H9 (cell line): Measurements from ENCODE around the gene BRD3OS. TPM values are rescaled to one million over a fixed set of nuclear protein-coding genes. Genes with fewer than 3 reads are reported as not detected.

Experiments used
- DNase-seq: peaks from one replicate; pipeline ENCODE4 v3.0.0-alpha.2; 2017
- H2AFZ ChIP-seq: one replicate; pipeline ENCODE4 v1.6.1; 2013; ENCODE audit warnings: mild to moderate bottlenecking, low read length, control low read depth, moderate library complexity
- H2AK5ac ChIP-seq: 2 replicates; pipeline ENCODE4 v1.6.1; 2013; ENCODE audit warnings: low read length, control low read depth, mixed read lengths; ENCODE audit not compliant: insufficient read length
- H2BK120ac ChIP-seq: one replicate; pipeline ENCODE4 v1.6.1; 2013; ENCODE audit warnings: low read depth, mild to moderate bottlenecking, low read length, control low read depth, inconsistent platforms; ENCODE audit not compliant: poor library complexity, severe bottlenecking
- H2BK12ac ChIP-seq: 2 replicates; pipeline ENCODE4 v1.6.1; 2013; ENCODE audit warnings: low read length, control low read depth, mixed read lengths, low read depth; ENCODE audit not compliant: insufficient read length
- H2BK15ac ChIP-seq: 2 replicates; pipeline ENCODE4 v1.6.1; 2013; ENCODE audit warnings: low read depth, low read length, control low read depth
- H2BK20ac ChIP-seq: one replicate; pipeline ENCODE4 v1.6.1; 2013; ENCODE audit warnings: low read depth, mild to moderate bottlenecking, low read length, control low read depth, inconsistent platforms; ENCODE audit not compliant: poor library complexity, severe bottlenecking
- H2BK5ac ChIP-seq: 2 replicates; pipeline ENCODE4 v1.6.1; 2013; ENCODE audit warnings: low read length, control low read depth, mixed read lengths; ENCODE audit not compliant: insufficient read length
- H3K14ac ChIP-seq: 2 replicates; pipeline ENCODE4 v1.6.1; 2013; ENCODE audit warnings: low read length, control low read depth; ENCODE audit not compliant: insufficient read depth
- H3K18ac ChIP-seq: 2 replicates; pipeline ENCODE4 v1.6.1; 2013; ENCODE audit warnings: low read depth, mild to moderate bottlenecking, mixed read lengths, low read length, control low read depth; ENCODE audit not compliant: insufficient read length
- H3K23ac ChIP-seq: 2 replicates; pipeline ENCODE4 v1.6.1; 2013; ENCODE audit warnings: low read length, control low read depth, mixed read lengths, low read depth; ENCODE audit not compliant: insufficient read length
- H3K23me2 ChIP-seq: 2 replicates; pipeline ENCODE4 v1.6.1; 2013; ENCODE audit warnings: low read depth, mild to moderate bottlenecking, mixed read lengths, low read length, control low read depth; ENCODE audit not compliant: insufficient read length, poor library complexity, severe bottlenecking
- H3K27ac ChIP-seq: 2 replicates; pipeline ENCODE4 v1.5.1; 2013; ENCODE audit warnings: low read length, control low read depth, mixed read lengths, low read depth; ENCODE audit not compliant: insufficient read length
- H3K27me3 ChIP-seq: 2 replicates; pipeline ENCODE4 v1.6.1; 2013; ENCODE audit warnings: low read length, control low read depth, inconsistent platforms; ENCODE audit not compliant: insufficient read depth
- H3K4ac ChIP-seq: 2 replicates; pipeline ENCODE4 v1.6.1; 2013; ENCODE audit warnings: low read depth, mild to moderate bottlenecking, control low read depth, inconsistent platforms, low read length, moderate library complexity
- H3K4me1 ChIP-seq: 2 replicates; pipeline ENCODE4 v1.6.1; 2013; ENCODE audit warnings: low read length, control low read depth, inconsistent platforms; ENCODE audit not compliant: insufficient read depth
- H3K4me2 ChIP-seq: 2 replicates; pipeline ENCODE4 v1.6.1; 2013; ENCODE audit warnings: low read length, control low read depth, mixed read lengths; ENCODE audit not compliant: insufficient read length, insufficient read depth
- H3K56ac ChIP-seq: 2 replicates; pipeline ENCODE4 v1.6.1; 2013; ENCODE audit warnings: low read depth, mild to moderate bottlenecking, mixed read lengths, low read length, control low read depth; ENCODE audit not compliant: insufficient read length
- H3K79me1 ChIP-seq: 2 replicates; pipeline ENCODE4 v1.6.1; 2013; ENCODE audit warnings: low read depth, mild to moderate bottlenecking, moderate library complexity, low read length, control low read depth, inconsistent platforms; ENCODE audit not compliant: insufficient read depth, poor library complexity, severe bottlenecking
- H3K79me2 ChIP-seq: 2 replicates; pipeline ENCODE4 v1.6.1; 2013; ENCODE audit warnings: low read length, control low read depth, inconsistent platforms; ENCODE audit not compliant: insufficient read depth
- H3K9ac ChIP-seq: 2 replicates; pipeline ENCODE4 v1.6.1; 2013; ENCODE audit warnings: low read length, control low read depth, mixed read lengths; ENCODE audit not compliant: insufficient read length; ENCODE audit errors: extremely low read depth
- H3K9me3 ChIP-seq: one replicate; pipeline ENCODE4 v1.6.1; 2013; ENCODE audit warnings: low read depth, low read length, inconsistent platforms; ENCODE audit not compliant: control insufficient read depth
- H3T11ph ChIP-seq: one replicate; pipeline ENCODE4 v1.6.1; 2013; ENCODE audit warnings: mild to moderate bottlenecking, low read length, control low read depth, inconsistent platforms
- H4K20me1 ChIP-seq: one replicate; pipeline ENCODE4 v1.6.1; 2013; ENCODE audit not compliant: control insufficient read depth, insufficient read length, insufficient read depth
- H4K5ac ChIP-seq: 2 replicates; pipeline ENCODE4 v1.6.1; 2013; ENCODE audit warnings: low read depth, mild to moderate bottlenecking, mixed read lengths, low read length, control low read depth; ENCODE audit not compliant: insufficient read length
- H4K8ac ChIP-seq: replicated peaks from 2 replicates; pipeline ENCODE4 v1.6.1; 2013; ENCODE audit warnings: low read length, control low read depth, mixed read lengths, low read depth; ENCODE audit not compliant: insufficient read length
- H4K91ac ChIP-seq: 2 replicates; pipeline ENCODE4 v1.6.1; 2013; ENCODE audit warnings: low read depth, mild to moderate bottlenecking, moderate library complexity, mixed read lengths, low read length, control low read depth; ENCODE audit not compliant: insufficient read length
- H3K27ac Mint-ChIP-seq, 3 experiments: 2 replicates in 2 of 3; 3 replicates in 1 of 3; pipeline ENCODE4 v1.8.0; 2020 to 2021; ENCODE audit warnings: mixed read lengths in 3 of 3, mild to moderate bottlenecking in 1 of 3, moderate library complexity in 1 of 3
- H3K27me3 Mint-ChIP-seq: 2 replicates; pipeline ENCODE4 v1.8.0; 2021; ENCODE audit warnings: low read depth, mild to moderate bottlenecking, moderate library complexity, mixed read lengths
- H3K36me3 Mint-ChIP-seq, 3 experiments: 2 replicates in 2 of 3; 3 replicates in 1 of 3; pipeline ENCODE4 v1.8.0; 2020 to 2021; ENCODE audit warnings: low read depth in 3 of 3, mixed read lengths in 3 of 3; ENCODE audit not compliant: insufficient read depth in 1 of 3
- H3K4me1 Mint-ChIP-seq, 2 experiments: 2 replicates each; pipeline ENCODE4 v1.8.0; 2020; ENCODE audit warnings: mixed read lengths in 2 of 2
- H3K4me3 Mint-ChIP-seq, 2 experiments: 2 replicates in 1 of 2; 3 replicates in 1 of 2; pipeline ENCODE4 v1.8.0; 2020 to 2021; ENCODE audit warnings: mild to moderate bottlenecking in 2 of 2, mixed read lengths in 2 of 2, moderate library complexity in 1 of 2
- H3K9me3 Mint-ChIP-seq, 2 experiments: 2 replicates in 1 of 2; 3 replicates in 1 of 2; pipeline ENCODE4 v1.8.0; 2020; ENCODE audit warnings: mild to moderate bottlenecking in 2 of 2, mixed read lengths in 2 of 2, moderate library complexity in 1 of 2
- WGBS: extraction: QIAGEN DNeasy Blood & Tissue Kit; methylation state at CpG from one replicate; pipeline ENCODE4 v1.1.7; 2013; ENCODE audit warnings: missing lambda C conversion rate, low lambda C conversion rate, mixed read lengths; ENCODE audit not compliant: insufficient read length; ENCODE audit errors: extremely low coverage; 5-methylcytosine and 5-hydroxymethylcytosine counted together
- total RNA-seq: library from RNA; stranded (reverse); gene quantifications from 2 replicates; pipeline ENCODE4 v1.2.1, GENCODE V29; 2021
- TF ChIP-seq, protein P1 (sequence below): fragments of 200-600 bp; sonication (generic); conservative IDR thresholded peaks from 3 replicates; pipeline ENCODE4 v1.8.0; 2021; ENCODE audit warnings: antibody characterized with exemption, mild to moderate bottlenecking

BRD3OS gene
- total RNA-seq, 1 experiment from 2014 or later: 16.4 TPM

GRCh38 chr9:134011401-134011800 is 13.9 kb upstream of the BRD3OS start:
- peaks cover 13% of the 10 kb centered on the region for H3K9me3 ChIP-seq
- no peak overlapping the region for H2BK15ac ChIP-seq
- H4K5ac ChIP-seq: no peak overlapping the region
- no peak overlapping the region for H4K91ac ChIP-seq
- H2AFZ ChIP-seq: no peak overlapping the region
- no peak overlapping the region for H3K14ac ChIP-seq
- no peak overlapping the region for H3K4ac ChIP-seq
- no peak overlapping the region for H3K27ac ChIP-seq
- H3K56ac ChIP-seq: no peak overlapping the region
- H3K4me3 Mint-ChIP-seq: no peak overlapping the region
- H3K9me3 Mint-ChIP-seq: peaks cover 33% of the 10 kb centered on the region in 2 experiments
- H2BK12ac ChIP-seq: no peak overlapping the region
- H3K27me3 Mint-ChIP-seq: peaks cover 15% of the 10 kb centered on the region
- no CpG with 5 or more reads among the region's 6 CpGs for WGBS
- no peak overlapping the region for H3K23ac ChIP-seq
- H3K4me1 ChIP-seq: no peaks in the 10 kb centered on the region
- no peak overlapping the region for H3K27ac Mint-ChIP-seq
- no peak overlapping the region for H3K9ac ChIP-seq
- H2BK120ac ChIP-seq: no peak overlapping the region
- no peak overlapping the region for H2BK20ac ChIP-seq
- H3K18ac ChIP-seq: no peak overlapping the region
- no peaks in the 10 kb centered on the region for H3K79me2 ChIP-seq
- no peaks in the 10 kb centered on the region for H4K20me1 ChIP-seq
- TF ChIP-seq, protein P1, sequence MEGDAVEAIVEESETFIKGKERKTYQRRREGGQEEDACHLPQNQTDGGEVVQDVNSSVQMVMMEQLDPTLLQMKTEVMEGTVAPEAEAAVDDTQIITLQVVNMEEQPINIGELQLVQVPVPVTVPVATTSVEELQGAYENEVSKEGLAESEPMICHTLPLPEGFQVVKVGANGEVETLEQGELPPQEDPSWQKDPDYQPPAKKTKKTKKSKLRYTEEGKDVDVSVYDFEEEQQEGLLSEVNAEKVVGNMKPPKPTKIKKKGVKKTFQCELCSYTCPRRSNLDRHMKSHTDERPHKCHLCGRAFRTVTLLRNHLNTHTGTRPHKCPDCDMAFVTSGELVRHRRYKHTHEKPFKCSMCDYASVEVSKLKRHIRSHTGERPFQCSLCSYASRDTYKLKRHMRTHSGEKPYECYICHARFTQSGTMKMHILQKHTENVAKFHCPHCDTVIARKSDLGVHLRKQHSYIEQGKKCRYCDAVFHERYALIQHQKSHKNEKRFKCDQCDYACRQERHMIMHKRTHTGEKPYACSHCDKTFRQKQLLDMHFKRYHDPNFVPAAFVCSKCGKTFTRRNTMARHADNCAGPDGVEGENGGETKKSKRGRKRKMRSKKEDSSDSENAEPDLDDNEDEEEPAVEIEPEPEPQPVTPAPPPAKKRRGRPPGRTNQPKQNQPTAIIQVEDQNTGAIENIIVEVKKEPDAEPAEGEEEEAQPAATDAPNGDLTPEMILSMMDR: no peak
- no peaks in the 10 kb centered on the region for H3K79me1 ChIP-seq
- DNase-seq: no peak
- no peak overlapping the region for H3K4me2 ChIP-seq
- H3K27me3 ChIP-seq: no peaks in the 10 kb centered on the region
- no peak overlapping the region for H2BK5ac ChIP-seq
- no peak overlapping the region for H4K8ac ChIP-seq
- peaks cover 5 to 14% (median 13%) of the 10 kb centered on the region in 3 experiments; a peak in 6 of 7 replicates for H3K36me3 Mint-ChIP-seq
- H3K4me1 Mint-ChIP-seq: no peaks in the 10 kb centered on the region
- no peak overlapping the region for H3T11ph ChIP-seq
- H2AK5ac ChIP-seq: no peak overlapping the region
- no peaks in the 10 kb centered on the region for H3K23me2 ChIP-seq
